ENCODE results near the gene WHRN. TPM values are rescaled to one million over a fixed set of nuclear protein-coding genes. Genes with fewer than 3 reads are reported as not detected.

The WHRN gene
- polyA plus RNA-seq, 1 donor from 2014 or later, result 2.5 TPM

DNA sequence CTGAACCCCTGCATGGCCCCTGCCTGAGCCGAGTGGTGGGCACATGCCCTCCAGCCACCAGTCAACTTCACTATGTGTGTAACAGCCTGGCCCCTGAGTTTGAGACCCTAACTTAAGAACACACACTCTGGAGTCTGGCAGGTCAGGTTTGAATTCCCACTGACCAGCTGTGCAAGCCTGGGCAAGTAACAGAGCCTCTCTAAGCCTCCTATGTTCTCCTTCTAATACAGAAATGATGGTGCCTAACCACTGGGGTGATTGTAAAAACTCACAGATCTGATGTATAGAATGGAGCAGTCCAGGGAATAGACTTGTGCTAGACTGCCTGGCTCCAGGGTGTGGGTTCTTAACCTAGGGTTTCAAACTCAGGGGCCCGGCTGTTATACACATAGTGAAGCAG, 100.7 kb downstream of the WHRN start:
- H3K9ac ChIP-seq (ENCODE audit: low read length), result no peak overlapping the region
- H3K27me3 ChIP-seq (ENCODE audit: insufficient read depth, low read depth, low read length), result no peaks in the 10 kb centered on the region
- no peaks in the 10 kb centered on the region for H3K36me3 ChIP-seq (ENCODE audit: insufficient read depth, low read length)
- no peaks in the 10 kb centered on the region for H3K79me2 ChIP-seq (replicated peaks; ENCODE audit: insufficient read depth, low read length)
- H3K9me2 ChIP-seq (ENCODE audit: insufficient read depth, low read length), result no peaks in the 10 kb centered on the region
- H3K4me3 ChIP-seq (ENCODE audit: low read length), result no peak overlapping the region
- H3F3A ChIP-seq (ENCODE audit: insufficient read depth, low read length, poor library complexity, severe bottlenecking), result no peaks in the 10 kb centered on the region
- no peaks in the 10 kb centered on the region for H3K9me3 ChIP-seq (ENCODE audit: low read length)
- no peak overlapping the region for H2AFZ ChIP-seq (ENCODE audit: low read depth, low read length)
- TF ChIP-seq EP300 (conservative IDR thresholded peaks at IDR 0.05; ENCODE audit: poor library complexity, severe bottlenecking) (no peak), TAF1 (IDR thresholded peaks at IDR 0.05; ENCODE audit: low read depth) (no peak), SMC3 (conservative IDR thresholded peaks at IDR 0.05; ENCODE audit: poor library complexity) (no peak), RAD21 (conservative IDR thresholded peaks at IDR 0.05) (no peak), EZH2 (IDR thresholded peaks at IDR 0.05; ENCODE audit: borderline replicate concordance, insufficient read depth, low read length, poor library complexity, severe bottlenecking) (no peak), POLR2AphosphoS5 (IDR thresholded peaks at IDR 0.05) (no peak), MXI1 (conservative IDR thresholded peaks at IDR 0.05; ENCODE audit: poor library complexity, severe bottlenecking) (no peak)
- TF ChIP-seq, protein P1, sequence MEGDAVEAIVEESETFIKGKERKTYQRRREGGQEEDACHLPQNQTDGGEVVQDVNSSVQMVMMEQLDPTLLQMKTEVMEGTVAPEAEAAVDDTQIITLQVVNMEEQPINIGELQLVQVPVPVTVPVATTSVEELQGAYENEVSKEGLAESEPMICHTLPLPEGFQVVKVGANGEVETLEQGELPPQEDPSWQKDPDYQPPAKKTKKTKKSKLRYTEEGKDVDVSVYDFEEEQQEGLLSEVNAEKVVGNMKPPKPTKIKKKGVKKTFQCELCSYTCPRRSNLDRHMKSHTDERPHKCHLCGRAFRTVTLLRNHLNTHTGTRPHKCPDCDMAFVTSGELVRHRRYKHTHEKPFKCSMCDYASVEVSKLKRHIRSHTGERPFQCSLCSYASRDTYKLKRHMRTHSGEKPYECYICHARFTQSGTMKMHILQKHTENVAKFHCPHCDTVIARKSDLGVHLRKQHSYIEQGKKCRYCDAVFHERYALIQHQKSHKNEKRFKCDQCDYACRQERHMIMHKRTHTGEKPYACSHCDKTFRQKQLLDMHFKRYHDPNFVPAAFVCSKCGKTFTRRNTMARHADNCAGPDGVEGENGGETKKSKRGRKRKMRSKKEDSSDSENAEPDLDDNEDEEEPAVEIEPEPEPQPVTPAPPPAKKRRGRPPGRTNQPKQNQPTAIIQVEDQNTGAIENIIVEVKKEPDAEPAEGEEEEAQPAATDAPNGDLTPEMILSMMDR (IDR thresholded peaks at IDR 0.05; ENCODE audit: poor library complexity, severe bottlenecking), result no peak
- TF ChIP-seq, protein P2, sequence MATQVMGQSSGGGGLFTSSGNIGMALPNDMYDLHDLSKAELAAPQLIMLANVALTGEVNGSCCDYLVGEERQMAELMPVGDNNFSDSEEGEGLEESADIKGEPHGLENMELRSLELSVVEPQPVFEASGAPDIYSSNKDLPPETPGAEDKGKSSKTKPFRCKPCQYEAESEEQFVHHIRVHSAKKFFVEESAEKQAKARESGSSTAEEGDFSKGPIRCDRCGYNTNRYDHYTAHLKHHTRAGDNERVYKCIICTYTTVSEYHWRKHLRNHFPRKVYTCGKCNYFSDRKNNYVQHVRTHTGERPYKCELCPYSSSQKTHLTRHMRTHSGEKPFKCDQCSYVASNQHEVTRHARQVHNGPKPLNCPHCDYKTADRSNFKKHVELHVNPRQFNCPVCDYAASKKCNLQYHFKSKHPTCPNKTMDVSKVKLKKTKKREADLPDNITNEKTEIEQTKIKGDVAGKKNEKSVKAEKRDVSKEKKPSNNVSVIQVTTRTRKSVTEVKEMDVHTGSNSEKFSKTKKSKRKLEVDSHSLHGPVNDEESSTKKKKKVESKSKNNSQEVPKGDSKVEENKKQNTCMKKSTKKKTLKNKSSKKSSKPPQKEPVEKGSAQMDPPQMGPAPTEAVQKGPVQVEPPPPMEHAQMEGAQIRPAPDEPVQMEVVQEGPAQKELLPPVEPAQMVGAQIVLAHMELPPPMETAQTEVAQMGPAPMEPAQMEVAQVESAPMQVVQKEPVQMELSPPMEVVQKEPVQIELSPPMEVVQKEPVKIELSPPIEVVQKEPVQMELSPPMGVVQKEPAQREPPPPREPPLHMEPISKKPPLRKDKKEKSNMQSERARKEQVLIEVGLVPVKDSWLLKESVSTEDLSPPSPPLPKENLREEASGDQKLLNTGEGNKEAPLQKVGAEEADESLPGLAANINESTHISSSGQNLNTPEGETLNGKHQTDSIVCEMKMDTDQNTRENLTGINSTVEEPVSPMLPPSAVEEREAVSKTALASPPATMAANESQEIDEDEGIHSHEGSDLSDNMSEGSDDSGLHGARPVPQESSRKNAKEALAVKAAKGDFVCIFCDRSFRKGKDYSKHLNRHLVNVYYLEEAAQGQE (IDR thresholded peaks at IDR 0.05; ENCODE audit: borderline replicate concordance), result no peak
- no peaks in the 10 kb centered on the region for H4K20me1 ChIP-seq (ENCODE audit: insufficient read depth)
- no peak overlapping the region for H3K27ac ChIP-seq (ENCODE audit: low read length)
- H3K4me2 ChIP-seq (ENCODE audit: low read length), result no peak overlapping the region

DNA sequence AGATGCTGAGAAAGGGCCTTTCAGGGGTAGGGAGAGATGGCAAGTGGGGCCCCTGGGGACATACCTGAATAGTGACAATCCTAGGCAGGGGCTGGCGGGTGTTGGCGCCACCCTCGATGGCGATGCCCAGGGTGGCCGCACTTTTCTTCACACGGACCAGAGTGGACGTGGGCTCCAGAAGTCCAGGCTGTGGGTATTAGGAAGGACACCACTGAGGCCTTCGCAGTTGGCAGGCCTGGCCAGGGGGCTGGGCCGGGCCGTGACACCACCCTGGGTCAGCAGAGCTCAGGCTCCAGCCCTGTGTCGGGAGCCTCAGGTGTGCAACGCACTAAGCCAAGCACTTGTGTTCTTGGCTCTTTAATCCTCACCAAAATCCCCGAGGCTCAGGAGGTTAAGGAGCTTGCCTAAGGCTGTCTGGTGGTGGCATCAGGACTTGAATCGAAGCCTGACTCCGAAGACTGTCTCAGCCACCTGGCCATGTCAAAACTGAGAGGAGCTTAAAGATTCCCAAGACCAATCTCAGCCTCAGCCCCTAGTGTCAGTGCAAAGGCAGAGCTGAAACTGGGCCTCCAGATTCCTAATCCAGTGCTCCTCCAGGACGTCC, 102.0 kb downstream of the WHRN start:
- no peaks in the 10 kb centered on the region for H3K27me3 ChIP-seq (ENCODE audit: insufficient read depth, low read depth, low read length)
- TF ChIP-seq RAD21 (conservative IDR thresholded peaks at IDR 0.05) (no peak), EP300 (conservative IDR thresholded peaks at IDR 0.05; ENCODE audit: poor library complexity, severe bottlenecking) (no peak), EZH2 (IDR thresholded peaks at IDR 0.05; ENCODE audit: borderline replicate concordance, insufficient read depth, low read length, poor library complexity, severe bottlenecking) (no peak)
- no peak overlapping the region for H3K4me2 ChIP-seq (ENCODE audit: low read length)
- no peak overlapping the region for H3K9ac ChIP-seq (ENCODE audit: low read length)
- no peaks in the 10 kb centered on the region for H3K9me3 ChIP-seq (ENCODE audit: low read length)
- H3K27ac ChIP-seq (ENCODE audit: low read length), result no peak overlapping the region
- H2AFZ ChIP-seq (ENCODE audit: low read depth, low read length), result no peak overlapping the region
- no peaks in the 10 kb centered on the region for H3K9me2 ChIP-seq (ENCODE audit: insufficient read depth, low read length)
- no peaks in the 10 kb centered on the region for H3K79me2 ChIP-seq (replicated peaks; ENCODE audit: insufficient read depth, low read length)
- H4K20me1 ChIP-seq (ENCODE audit: insufficient read depth), result no peaks in the 10 kb centered on the region
- H3K36me3 ChIP-seq (ENCODE audit: insufficient read depth, low read length), result no peaks in the 10 kb centered on the region
- H3K4me3 ChIP-seq (ENCODE audit: low read length), result no peak overlapping the region
- H3F3A ChIP-seq (ENCODE audit: insufficient read depth, low read length, poor library complexity, severe bottlenecking), result no peaks in the 10 kb centered on the region

All from neural cell (in vitro differentiated cells).